AG08395 (cell line): ENCODE measurements around the gene PPP2R5C.
"Not testable (repeated sequence)": the region's sequence is repeated elsewhere in the genome, so short reads cannot be mapped to it uniquely, and the experiment has no call there.

Experiments used
- DNase-seq: peaks from one replicate; pipeline ENCODE4 v3.0.0; 2012; ENCODE audit warnings: mixed read lengths, low spot score

The PPP2R5C gene

DNA sequence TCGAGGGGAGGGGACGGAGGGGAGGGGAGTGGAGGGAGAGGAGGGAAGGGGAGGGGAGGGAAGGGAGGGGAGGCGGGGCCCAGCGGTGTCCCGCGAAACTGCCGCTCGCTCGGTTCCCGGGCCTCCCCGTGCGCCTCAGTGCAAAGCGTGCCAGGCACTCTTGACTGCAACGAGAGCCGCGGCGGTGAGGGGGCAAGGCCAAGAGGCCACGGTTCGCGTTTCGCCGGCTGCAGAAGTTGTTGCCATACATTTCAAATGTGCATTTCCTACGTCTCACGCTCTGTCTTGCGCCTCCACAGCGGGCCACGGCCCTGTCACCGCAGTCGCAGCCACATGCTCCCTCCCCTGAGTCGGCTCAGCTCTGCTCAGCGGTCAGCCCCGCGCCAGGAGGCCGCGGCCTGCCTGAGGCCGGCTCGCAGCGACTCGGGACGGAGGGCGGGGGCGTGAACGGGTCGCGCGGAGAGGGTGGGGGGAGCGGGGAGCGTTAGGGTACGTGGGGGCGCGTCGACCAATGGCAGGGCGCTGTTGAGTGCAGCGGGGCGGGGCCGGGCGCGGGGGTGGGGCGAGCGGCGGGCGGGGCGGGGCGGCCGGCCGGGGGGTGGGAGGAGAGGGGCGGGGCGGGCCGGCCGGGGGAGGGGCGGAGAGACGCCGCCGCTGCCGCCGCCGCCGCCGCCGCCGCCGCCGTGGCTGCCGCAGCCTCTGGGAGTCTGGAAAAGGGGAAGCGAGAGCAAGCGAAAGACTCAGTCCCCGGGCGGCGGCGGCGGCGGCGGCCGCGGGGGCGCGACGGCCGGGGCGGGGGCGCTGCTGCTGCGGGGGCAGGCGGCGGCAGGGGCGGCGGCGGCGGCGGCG is at the start of gene PPP2R5C:
Gene PPP2R5C, plus strand, starts transcription at position 678 of the 849 bp plus-strand sequence. CDS start 185 bp downstream, outside the sequence.
- DNase-seq: peak; percentile 95

DNA sequence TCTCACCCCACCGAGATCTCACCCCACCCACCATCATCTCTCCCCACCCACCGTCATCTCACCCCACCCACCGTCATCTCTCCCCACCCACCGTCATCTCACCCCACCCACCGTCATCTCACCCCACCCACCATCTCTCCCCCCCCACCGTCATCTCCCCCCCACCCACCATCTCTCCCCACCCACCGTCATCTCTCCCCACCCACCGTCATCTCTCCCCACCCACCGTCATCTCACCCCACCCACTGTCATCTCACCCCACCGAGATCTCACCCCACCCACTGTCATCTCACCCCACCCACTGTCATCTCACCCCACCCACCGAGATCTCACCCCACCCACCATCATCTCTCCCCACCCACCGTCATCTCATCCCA is 49.7 kb upstream of the PPP2R5C start:
- not testable (repeated sequence) for DNase-seq

DNA sequence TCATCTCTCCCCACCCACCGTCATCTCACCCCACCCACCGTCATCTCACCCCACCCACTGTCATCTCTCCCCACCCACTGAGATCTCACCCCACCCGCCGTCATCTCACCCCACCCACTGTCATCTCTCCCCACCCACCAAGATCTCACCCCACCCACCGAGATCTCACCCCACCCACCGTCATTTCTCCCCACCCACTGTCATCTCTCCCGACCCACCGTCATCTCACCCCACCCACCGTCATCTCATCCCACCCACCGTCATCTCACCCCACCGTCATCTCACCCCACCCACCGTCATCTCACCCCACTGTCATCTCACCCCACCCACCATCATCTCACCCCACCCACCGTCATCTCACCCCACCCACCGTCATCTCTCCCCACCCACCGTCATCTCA is 49.2 kb upstream of the PPP2R5C start:
- DNase-seq: not testable (repeated sequence)

DNA sequence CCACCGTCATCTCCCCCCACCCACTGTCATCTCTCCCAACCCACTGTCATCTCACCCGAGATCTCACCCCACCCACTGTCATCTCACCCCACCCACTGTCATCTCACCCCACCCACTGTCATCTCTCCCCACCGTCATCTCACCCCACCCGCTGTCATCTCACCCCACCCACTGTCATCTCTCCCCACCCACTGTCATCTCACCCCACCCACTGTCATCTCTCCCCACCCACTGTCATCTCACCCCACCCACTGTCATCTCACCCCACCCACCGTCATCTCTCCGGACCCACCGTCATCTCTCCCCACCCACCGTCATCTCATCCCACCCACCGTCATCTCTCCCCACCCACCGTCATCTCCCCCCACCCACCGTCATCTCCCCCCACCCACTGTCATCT is 48.4 kb upstream of the PPP2R5C start:
- DNase-seq: not testable (repeated sequence)

DNA sequence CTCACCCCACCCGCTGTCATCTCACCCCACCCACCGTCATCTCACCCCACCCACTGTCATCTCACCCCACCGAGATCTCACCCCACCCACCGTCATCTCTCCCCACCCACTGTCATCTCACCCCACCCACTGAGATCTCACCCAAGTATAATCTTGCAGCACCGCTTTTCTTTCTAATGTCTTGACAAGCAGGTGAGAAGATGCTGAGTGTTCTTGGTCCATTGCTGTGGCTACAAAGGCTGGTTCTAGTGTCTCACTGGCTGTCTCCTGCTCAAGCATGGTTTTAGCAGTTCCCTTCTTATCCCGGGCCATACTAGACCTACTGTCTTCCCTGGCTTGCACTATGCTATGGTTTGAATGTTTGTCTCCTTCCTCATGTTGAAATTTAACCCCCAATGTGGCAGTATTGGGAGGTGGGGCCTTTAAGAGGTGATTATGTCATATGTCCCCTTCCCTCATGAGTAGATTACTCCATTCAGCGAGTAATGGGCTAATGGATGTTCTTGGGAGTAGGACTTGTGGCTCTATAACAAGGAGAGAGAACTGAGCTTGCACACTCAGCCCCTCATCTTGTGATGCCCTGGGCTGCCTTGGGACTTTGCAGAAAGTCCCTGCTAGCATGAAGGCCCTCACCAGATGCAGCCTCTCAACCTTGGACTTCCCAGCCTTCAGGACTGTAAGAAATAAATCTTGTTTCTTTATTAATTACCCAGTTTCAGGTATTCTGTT is 47.7 kb upstream of the PPP2R5C start:
- DNase-seq: no peak

DNA sequence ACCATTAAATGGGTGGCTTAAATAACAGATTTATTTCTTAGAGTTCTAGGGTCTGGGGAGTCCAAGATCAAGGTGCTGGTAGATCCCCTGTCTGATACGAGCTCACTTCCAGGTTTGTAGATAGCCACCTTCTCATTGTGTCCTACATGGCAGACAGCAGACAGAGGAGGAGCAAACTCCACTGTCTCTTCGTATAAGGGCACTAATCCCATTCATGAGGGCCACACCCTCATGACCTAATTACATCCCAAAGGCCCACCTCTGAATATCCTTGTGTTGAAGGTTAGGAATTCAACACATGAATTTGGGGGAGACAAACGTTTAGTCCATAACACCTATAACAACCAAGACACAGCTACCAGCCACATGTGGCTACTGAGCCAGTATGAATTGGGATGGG is 47.1 kb upstream of the PPP2R5C start:
- no peak for DNase-seq

DNA sequence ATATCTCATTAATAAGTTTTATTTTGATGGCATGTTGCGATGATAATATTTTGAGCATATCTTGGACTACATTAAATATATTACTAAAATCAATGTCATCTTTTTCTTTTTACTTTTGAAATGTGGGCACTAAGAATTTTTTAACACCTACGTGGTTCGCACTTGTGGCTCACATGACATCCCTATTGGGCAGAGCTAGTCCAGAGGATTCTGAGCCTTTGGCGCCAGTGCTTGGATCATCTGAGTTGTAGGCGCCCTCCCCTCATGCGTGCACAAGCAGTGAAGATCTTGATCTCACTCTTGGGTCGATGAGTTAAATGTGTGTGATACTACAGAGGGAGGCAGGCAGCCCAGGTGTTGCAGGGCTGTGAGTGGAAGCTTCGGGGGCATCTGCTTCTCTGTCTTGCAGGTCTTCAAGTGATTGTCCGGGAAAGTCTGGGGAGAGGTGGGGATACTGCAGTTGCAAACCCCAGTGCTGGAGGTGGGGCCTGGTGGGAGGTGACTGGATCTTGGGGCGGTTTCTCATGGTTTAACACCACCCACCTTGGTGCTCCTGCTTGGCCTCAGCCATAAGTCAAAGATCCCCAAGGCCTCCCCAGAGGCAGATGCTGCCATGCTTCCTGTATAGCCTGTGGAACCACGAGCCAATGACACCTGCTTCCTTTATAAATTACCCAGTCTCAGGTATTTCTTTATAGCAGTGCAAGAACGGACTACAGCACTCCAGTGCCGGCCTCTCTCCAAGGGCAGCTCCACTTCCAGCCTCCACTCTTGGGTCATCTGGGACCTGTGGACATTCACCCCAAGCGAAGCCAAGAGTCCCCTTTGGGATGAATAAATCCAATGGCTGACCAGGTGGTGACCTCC is 46.1 kb upstream of the PPP2R5C start:
- DNase-seq: no peak

DNA sequence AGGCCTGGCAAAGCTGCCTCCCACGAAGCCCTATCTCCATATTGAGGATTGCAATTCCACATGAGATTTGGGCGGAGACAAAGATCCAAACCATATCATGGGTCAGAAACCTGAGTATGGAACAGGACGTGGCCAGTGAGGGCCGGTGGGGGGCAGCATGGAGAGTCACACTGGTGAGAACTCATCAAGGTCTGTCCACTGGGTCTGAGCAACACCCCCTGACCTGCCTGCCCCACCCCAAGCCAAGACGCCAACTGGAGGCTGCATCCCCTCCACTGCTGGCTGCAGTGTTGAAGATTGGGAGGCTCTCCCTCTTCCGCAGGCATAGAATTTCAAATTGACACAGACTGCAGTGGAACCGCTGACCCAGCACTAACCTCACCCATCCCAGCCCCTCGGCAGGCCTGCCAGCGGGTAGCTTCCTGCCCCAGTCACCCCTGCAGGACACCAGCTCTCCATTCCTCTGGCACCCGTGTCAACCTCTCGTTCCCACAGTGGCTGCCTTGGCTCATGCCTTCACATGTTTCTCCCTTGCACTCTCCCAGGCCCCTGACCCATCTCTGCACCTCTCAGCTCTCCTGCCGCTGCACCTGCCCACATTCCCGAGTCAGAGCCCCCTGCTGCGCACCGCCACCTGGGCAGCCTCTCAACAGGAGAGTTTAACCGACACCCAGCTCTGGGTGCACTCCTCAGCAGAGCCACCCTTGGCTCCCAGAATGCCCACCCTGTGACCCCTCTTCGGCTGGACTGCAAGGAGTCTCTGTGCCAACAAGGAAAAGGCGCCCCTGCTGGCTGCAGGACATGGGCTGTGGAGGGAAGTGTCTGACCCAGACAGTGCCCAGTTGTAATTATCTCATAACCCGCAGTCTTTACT is 45.2 kb upstream of the PPP2R5C start:
- no peak for DNase-seq

DNA sequence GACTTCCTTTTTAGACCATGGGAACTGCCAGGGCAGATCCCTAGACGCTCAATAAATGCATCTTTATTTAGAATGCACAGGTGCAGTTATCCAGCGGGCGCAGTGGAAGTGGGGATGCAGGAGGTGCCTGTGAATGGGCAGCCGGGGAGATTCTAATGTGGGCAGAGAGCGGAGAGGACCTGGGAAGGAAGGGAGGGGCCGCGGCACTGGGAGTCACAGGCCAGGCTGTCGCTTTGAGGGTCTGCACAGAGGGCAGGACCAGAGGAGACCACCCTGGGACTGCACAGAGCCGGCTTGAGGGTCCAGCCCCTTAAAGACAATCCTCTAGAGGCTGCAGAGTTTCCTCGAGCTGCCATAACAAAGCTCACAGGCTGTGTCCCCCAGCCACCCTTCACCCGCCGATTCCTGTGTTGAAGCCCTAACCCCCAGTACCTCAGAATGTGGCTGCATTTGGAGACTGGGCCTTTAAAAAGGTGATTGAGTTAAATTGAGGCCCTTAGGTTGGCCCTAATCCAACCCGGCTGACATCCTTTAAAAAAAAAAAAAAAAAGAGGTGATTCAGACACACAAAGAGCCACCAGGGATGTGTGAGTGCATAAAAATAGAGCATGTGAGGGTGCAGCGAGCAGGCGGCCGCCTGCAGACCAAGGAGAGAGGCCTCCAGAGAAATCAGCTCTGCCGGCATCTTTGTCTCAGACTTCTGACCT is 44.4 kb upstream of the PPP2R5C start:
- no peak for DNase-seq

DNA sequence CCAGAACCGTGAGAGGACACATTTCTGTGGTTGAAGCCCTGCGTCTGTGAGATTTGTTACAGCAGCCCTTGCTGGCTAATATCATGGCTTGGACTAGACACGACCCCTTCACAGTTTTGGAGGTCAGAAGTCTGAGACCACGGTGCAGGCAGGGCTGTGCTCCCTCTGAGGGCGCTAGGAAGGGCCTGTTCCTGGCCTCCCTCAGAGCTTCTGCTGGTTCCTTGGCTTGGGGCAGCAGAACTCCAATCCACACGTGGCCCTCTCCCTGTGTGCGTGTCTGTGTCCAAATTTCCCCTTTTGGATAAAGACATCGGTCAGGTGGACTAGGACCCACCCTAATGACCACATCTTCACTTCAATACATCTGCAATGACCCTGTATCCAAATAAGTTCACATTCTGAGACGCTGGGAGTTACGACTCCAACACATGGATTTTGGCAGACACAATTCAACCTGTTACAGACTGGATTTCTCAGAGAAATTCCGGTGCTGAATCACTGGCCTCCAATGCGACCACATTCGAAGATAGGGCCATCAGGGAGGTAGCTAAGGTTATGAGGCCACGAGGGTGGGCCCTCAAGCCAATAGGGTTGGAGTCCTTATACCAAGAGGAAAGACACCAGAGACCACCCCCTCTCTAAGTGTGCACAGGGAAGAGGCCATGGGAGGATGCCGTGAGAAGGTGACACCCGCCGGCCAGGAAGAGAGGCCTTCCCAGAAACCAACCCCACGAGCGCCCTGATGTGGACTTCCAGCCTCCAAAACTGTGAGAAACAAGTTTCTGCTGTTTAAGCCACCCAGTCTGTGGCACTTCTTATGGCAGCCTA is 43.6 kb upstream of the PPP2R5C start:
- DNase-seq: no peak

DNA sequence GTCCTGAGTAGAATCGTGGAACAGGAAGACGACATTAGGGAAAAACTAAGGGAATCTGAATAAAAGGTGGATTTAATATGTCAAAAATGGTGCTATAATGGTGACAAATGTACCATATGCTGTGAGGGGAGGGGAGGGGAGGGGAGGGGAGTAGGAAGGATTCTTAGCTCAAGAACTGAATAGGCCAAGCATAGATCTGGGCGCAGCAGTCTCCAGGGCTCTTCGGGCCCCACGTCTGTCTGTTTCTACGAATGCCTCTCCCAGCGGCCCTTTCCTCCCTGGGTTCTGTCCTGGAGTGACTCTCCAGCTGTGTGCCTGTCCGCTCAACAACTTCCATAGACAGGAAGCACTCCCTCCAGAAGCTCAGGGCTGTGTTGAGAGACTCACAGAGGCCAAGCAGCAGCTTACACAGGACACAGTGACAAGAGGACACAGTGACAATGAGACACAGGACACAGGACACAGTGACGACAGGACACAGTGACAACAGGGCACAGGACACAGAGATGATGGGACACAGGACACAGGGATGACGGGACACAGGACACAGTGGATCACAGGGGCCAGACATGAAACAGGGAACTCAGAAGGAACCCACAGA is 42.4 kb upstream of the PPP2R5C start:
- no peak for DNase-seq

DNA sequence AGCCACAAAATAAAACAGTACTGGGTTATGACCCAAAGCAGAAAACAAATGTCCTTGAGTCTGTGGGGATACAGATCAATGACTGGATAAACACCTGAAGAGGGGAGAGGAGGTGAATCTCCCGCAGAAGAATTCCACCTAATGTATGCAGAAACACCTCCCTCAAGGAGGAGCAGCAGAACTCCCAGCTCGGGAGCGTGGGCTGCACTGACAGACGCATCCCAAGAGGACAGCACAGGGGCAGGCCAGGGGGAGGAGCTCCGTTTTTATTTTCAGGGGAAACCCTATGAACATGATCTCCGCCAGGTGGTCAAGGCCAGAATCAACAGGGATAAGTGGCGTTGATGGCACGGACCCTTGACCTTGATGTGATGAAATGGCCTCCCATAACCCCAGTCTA is 41.8 kb upstream of the PPP2R5C start:
- no peak for DNase-seq

DNA sequence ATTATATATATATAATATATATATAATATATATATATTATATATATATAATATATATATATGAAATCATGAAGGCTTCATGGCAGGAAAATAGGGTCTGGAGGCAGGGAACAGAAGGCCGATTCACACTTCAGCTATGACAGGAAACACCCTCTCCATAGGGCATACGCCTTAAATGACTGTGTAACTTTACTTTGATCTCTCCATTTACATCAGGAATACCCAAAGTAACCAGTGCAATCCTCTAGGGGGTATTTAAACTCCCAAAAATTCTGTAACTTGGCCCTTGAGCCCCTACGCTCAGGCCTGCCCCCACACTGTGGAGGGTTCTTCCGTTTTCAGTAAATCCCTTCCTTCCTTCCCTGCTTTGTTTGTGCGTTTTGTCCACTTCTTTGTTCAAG is 40.4 kb upstream of the PPP2R5C start:
- no peak for DNase-seq

DNA sequence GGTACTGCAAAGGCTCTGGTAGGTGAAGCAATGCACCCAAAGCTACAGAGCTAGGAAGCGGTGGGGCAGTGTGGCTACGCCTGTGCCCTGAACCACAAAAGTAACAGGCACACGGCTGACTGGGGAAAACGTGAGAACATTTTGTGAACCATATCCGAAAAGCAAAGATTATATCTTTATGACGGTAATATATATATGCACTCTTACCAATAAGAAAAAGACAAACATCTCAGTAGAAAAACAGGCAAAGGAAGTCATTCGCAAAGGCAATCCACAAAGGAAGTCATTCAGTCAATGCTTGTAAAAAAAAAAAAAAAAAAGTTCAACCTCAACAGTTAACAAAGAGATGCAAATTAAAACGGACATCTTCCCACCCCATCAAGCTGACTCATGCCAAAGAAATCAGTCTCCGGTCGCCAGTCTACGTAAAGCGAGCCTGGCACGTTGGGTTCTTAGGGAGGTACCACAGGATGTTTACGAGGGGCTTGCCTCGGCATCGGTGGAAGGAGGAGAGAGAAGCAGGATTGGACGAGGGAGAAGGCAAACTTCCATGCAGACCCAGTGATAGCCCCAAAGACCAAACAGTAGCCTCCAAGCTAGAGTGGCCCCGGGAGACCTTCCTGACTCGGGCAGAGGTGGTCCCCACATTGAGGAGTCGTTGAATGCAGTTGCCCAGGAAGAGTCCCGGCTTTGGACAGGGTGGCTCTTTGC is 39.4 kb upstream of the PPP2R5C start:
- peak; percentile 34 for DNase-seq

DNA sequence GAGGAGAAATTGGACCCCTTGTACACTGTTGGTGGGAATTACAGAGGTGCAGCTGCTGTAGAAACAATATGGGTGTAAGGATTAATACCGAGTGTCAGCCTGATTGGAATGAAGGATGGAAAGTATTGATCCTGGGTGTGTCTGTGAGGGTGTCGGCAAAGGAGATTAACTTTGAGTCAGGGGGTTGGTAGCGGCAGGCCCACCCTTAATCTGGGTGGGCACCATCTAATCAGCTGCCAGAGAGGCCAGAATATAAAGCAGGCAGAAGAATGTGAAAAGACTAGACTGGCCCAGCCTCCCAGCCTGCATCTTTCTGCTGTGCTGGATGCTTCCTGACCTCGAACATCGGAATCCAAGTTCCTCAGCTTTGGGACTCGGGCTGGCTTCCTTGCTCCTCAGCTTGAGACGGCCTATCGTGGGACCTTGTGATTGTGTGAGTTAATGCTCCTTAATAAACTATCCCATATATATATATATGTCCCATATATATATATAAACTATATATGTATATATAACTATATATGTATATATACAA is 38.4 kb upstream of the PPP2R5C start:
- DNase-seq: no peak

DNA sequence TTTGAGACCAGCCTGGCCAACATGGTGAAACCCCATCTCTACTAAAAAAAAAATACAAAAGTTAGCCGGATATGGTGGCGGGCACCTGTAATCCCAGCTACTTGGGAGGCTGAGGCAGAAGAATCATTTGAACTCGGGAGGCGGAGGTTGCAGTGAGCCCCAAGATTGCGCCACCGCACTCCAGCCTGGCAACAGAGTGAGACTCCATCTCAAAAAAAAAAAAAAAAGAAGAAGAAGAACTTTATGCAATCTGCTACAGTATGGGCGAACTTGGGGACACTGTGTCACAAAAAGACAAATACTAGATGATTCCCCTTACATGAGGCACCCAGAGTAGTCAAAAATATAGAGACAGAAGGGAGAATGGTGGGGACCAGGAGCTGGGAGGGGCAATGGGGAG is 35.9 kb upstream of the PPP2R5C start:
- not testable (repeated sequence) for DNase-seq

DNA sequence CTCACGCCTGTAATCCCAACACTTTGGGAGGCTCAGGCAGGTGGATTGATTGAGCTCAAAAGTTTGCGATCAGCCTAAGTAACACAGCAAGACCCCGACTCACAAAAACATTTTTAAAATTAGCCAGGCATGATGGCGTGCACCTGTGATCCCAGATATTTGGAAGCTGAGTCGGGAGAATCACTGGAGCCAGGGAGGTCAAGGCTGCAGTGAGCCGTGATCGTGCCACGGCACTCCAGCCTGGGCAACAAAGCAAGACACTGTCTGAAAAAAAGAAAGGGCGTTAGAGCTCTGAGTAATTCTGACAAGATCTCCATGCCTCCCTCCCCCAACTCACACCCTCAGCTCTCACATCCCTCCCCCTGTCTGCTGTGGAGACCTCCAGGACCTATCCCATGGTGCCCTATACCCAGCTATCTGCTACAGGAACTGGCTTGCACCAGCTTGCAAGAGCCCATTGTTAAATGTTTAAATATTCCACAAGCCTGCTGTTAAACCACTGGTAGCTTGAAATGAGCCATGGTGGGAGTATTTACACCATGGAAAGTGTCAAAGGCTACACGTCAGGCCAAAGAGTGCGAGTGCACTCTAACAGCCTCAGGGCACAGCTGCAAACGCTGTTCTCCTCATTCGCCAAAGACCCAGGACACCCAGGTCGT is 35.1 kb upstream of the PPP2R5C start:
- no peak for DNase-seq

DNA sequence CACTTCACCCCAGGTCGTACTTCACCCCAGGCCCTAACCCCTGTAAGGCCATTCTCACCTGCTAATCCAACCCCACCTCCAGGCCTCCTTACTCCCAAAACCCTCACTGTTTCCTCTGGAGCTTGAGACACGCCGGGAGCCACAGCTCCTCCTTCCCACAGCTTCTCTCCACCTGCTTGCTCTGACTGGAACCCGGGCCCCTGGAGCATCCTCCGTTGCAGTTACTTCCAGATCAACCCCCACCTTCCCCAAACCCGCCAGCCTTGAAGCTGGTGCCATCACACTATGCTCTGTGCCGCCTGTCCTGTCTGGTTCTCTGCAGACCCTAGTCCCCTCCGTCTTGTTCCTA is 34.6 kb upstream of the PPP2R5C start:
- no peak for DNase-seq
